HG02970 (cell line): Measurements from ENCODE around the gene SORCS2.

Source experiments
- ATAC-seq: cut with Tn5 transposase; IDR thresholded peaks from one replicate; pipeline ENCODE4 v1.9.1; 2021; ENCODE audit warnings: mild to moderate bottlenecking, moderate library complexity, moderate number of reproducible peaks; ENCODE audit not compliant: unreplicated experiment, low FRiP score

The SORCS2 gene

DNA sequence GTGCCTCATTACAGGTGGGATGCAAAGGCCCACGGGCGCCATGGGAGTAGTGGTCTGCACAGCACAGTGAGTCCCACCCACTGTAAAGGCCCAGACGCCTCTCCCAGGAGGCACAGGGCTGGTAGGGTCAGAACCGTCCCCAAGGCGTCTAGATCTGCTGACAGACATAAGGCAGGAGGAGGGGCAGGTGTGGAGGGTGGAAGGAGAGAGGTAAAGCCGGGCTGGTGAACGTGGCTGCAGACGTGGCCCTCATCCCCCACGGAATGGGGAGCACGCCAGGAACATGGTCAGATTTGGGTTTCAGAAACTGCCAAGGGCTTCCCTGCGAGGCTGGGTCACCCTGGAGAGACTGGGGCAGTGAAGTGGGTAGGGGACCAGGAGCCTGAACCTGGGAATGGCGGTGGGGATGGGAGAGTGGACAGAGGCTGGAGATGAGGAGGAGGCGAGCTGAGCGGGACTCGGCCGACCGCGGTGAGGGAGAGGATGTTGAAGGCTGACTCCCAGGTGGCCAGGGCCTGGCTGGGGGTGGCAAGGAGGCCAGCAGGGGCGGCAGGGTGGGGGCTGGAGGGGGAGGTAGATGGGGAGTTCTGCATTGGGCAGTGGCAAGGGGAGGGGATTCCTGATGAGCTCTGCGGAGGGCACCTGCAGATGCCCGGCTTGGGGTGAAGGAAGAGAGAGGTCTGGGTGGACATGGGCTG is 562.4 kb downstream of the SORCS2 start:
- no peak for ATAC-seq

DNA sequence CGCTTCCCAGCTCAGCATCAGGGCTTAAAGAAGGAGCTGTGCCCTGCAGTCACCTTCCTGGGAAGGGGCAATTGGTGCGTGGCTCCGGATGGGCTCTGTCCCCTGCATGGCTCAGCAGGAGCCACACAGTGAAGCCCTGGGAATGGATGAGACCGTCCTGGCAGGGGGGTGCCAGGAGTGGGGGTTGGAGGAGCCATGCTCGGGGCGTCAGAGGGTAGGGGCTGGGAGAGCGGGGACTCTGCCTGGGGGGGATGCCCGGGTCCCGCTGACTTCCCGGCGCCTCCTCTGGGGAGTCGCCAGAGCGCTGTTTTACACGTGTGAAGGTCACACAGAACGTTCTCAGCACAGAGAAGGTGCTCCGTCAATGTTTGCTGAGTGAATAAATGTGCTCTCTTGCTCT is 563.2 kb downstream of the SORCS2 start:
- ATAC-seq = no peak

DNA sequence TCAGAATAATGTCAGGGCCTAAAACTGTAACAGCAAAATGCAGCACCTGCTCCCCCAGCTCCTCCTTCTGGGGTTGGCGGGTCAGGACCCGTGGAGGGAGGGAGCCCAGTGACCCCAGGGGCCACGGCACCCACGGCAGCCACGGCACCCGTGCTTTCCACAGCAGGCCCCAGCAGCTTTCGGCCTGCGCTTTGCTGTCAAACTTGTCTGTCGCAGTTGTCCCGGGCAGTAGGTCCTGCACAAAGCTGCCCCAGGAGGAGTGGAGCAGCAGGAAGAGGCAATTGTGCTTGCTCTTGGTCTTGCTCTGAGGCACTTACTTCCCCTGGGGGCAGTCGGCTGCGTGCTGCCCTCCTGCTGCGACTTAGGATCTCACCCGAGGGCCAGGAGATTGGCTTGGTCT is 563.7 kb downstream of the SORCS2 start:
- ATAC-seq = no peak

DNA sequence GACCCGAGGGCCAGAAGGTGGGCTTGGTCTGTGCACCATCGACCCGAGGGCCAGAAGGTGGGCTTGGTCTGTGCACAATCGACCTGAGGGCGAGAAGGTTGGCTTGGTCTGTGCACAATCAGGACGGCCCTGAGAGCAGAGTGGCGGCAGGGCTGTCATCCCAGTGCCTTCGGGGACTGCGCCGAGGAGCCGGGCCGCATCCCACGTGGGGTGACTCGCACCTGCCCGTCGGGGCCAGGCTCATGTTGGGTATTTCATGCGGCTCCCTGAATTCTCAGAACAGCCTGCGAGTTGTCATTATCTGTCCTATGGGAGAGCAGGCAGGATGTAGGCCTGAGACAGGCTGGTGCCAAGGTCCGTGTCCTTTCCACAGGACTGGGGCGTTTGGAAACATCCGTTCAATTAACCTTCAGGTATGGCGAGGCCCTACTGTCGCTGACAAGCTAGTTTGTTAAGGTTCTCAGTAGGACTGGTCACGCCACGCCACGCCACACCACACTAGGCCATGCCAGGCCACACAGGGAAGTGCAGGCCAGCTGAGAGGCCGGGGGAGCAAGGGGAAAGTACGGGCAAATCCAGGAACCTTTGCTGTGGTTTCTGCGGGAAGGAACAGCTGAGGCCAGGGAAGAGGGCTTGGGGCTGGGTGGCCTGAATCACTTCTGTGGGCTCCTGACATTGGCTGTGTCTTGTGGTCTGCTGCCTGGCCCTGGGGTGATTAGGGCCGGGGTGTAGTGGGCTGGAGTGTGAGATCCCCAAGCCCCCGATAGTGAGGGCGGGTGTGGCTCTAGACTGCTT is 564.4 kb downstream of the SORCS2 start:
- ATAC-seq = no peak

- no peak for ATAC-seq
Measured at GRCh38 chr4:7757501-7758471, 565.4 kb downstream of the SORCS2 start.

- ATAC-seq = no peak
Measured at GRCh38 chr4:7758476-7758875, 566.1 kb downstream of the SORCS2 start.

GRCh38 chr4:7759216-7759615 is 566.9 kb downstream of the SORCS2 start:
- ATAC-seq = no peak

DNA sequence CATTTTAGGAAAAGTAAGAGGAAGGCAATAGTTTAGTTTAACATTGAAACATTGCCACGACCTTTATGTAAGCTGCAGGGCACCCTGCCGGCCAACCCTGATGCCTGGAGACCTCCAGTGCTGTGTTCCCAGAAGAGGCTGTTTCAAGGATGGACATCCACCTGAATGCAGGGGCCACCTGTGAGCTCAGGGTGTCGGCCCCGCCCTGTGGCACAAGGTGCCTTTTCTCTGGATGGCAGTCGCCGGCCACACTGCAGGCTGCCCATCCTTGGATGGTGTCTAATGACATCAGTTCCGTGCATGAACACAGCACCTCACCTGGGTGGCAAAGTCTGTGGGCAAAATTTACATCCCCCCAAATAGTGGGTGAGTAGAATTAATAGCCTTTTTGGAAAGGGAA is 567.3 kb downstream of the SORCS2 start:
- no peak for ATAC-seq

DNA sequence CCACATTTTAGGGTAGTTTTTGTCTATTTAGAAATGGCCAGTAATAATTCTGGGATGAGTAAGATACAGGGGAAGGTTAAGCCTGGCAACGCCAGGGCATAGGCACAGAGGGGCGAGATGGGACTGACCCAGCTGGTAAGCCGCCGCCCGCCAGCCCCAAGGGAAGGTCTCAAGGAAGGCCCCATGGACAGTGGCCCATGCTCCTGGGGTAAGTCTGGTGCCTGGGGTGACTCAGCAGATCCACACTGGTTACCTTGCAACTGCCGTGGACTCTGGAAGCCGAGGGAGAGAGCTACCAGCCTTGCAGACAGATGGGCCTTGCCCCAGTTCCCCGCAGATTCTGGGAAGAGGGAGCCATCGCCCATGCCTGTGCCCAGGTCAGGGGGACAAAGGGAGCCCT is 567.9 kb downstream of the SORCS2 start:
- no peak for ATAC-seq

DNA sequence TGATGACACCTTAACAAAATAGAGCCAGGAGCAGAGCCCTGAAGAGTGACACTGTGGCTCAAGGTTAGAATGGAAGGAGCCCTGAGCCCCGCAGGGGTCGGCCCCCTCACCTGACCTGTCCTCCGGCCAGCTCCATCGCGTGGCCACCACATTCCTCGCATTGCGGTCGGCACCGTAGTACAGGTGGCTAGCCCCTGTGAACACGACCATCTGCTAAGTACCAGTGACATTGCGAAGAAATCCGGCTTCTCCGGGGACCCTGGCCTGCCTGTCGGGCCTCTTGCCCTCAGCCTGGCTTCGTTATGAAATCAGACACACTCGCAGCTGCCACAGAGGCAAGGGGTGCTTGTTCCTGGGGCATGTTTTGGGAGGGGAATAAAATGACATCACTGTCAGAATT is 568.4 kb downstream of the SORCS2 start:
- ATAC-seq = no peak

- ATAC-seq = no peak
Measured at GRCh38 chr4:7761312-7761711, 569.0 kb downstream of the SORCS2 start.

GRCh38 chr4:7761720-7762119 is 569.4 kb downstream of the SORCS2 start:
- ATAC-seq = no peak

DNA sequence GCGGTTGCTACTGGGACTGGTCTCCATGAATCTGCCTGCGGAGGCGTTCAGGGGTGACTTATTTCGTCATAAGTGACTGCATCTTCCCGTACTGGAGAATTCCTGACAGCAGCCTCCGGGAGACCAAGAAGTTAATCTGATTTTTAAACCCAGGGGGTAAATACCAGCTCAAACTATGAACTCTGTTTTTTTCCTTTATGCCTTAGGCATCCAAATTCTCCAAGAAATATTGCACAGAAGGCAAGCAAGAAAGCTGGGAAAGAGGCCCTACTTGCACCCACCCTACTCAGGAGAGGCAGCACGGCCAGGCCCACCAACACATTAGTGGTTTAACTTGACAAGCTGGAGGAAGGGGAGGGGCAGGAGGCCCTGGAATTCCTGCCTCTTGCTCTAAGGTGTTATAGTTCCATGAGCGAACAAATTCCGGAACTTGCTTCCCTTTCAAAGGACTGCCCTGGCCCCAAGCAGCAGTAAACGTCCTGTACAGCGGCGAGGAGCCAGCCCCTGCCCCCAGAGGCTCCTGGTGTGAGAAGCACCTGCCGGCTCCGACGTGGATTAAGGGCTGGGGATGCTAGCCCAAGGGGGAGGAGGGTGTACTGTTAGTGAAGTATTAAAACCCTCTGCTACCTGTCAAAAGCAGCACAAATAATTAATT is 570.2 kb downstream of the SORCS2 start:
- no peak for ATAC-seq

GRCh38 chr4:7763106-7763505 is 570.8 kb downstream of the SORCS2 start:
- ATAC-seq = no peak

- no peak for ATAC-seq
Measured at GRCh38 chr4:7763788-7764187, 571.5 kb downstream of the SORCS2 start.

DNA sequence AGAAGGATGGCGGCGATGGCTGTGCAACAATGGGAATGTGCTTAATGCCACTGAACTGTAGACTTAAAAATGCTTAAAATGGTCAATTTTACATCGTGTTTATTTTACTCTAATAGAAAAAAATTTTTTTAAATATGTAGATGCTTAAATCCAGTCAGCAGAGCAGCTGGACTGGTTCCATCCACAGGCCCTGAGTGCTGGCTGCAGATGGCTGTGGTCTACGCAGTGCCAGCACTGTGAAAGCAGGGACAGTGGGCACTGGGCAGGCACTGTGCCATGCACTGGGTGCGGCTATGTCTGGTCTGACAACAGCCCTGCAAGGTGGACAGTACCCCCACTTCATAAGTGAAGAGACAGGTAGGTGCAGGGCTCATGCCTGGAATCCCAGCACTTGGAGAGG is 572.1 kb downstream of the SORCS2 start:
- no peak for ATAC-seq

- no peak for ATAC-seq
Measured at GRCh38 chr4:7765666-7766065, 573.3 kb downstream of the SORCS2 start.

GRCh38 chr4:7766086-7766485 is 573.7 kb downstream of the SORCS2 start:
- ATAC-seq = no peak

GRCh38 chr4:7766661-7767345 is 574.5 kb downstream of the SORCS2 start:
- no peak for ATAC-seq

DNA sequence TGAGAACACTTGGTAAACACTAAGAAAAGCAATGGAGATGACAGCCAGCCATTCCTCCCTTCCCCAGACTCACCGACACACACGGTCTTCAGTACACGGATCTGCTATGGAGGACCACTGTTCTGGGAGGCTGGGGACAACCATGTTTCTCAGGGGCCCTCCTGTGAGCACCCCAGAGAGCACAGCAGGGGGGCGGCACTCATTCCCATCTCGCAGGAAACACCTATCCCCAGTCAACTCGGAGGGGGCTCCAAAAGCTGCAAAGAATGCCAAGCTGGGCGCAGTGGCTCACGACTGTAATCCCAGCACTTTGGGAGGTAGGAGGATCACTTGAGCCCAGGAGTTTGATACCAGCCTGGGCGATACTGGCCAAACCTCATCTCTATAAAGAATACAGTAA is 575.2 kb downstream of the SORCS2 start:
- ATAC-seq = no peak
